Natural killer cell (primary cell): ENCODE results near the gene XCR1. TPM values are rescaled to one million over a fixed set of nuclear protein-coding genes. Genes with fewer than 3 reads are reported as not detected.

ENCODE experiments used
- ATAC-seq, 3 donors: fragments of 150-1000 bp in 2 of 3; fragments of 200-7000 bp in 1 of 3; cut with Tn5 transposase; 1 replicate in 1 of 3; 2 replicates in 2 of 3; pipeline ENCODE4 v1.10.0; 2021; ENCODE audit warnings: mild to moderate bottlenecking in 2 of 3, moderate library complexity in 2 of 3
- DNase-seq, 2 donors: peaks; one replicate each; pipeline versions ENCODE4 v3.0.0 to v3.0.0-alpha.2; 2013 to 2021; ENCODE audit warnings: mixed read lengths in 1 of 2
- H3K27ac ChIP-seq: one replicate; pipeline ENCODE4 v1.5.1; 2013; ENCODE audit warnings: mild to moderate bottlenecking, low read length
- H3K27me3 ChIP-seq: one replicate; pipeline ENCODE4 v1.6.1; 2013; ENCODE audit warnings: low read length; ENCODE audit not compliant: control insufficient read depth, insufficient read depth
- H3K36me3 ChIP-seq: one replicate; pipeline ENCODE4 v1.6.1; 2013; ENCODE audit warnings: low read length; ENCODE audit not compliant: control insufficient read depth, insufficient read depth
- H3K4me1 ChIP-seq: one replicate; pipeline ENCODE4 v1.6.1; 2013; ENCODE audit warnings: low read length; ENCODE audit not compliant: control insufficient read depth, insufficient read depth
- H3K4me3 ChIP-seq: one replicate; pipeline ENCODE4 v1.5.1; 2013; ENCODE audit warnings: low read length
- H3K9me3 ChIP-seq: one replicate; pipeline ENCODE4 v1.6.1; 2013; ENCODE audit warnings: low read length; ENCODE audit not compliant: control insufficient read depth, insufficient read depth
- H3K27ac Mint-ChIP-seq, 2 donors: one replicate each; pipeline ENCODE4 v1.8.0; 2022; ENCODE audit warnings: mild to moderate bottlenecking in 2 of 2, mixed read lengths in 2 of 2, moderate library complexity in 1 of 2
- H3K27me3 Mint-ChIP-seq, 2 donors: one replicate each; pipeline ENCODE4 v1.8.0; 2022; ENCODE audit warnings: low read depth in 2 of 2, mixed read lengths in 2 of 2
- H3K36me3 Mint-ChIP-seq: one replicate; pipeline ENCODE4 v1.8.0; 2022; ENCODE audit warnings: mixed read lengths
- H3K4me1 Mint-ChIP-seq, 2 donors: one replicate each; pipeline ENCODE4 v1.8.0; 2022; ENCODE audit warnings: mixed read lengths in 2 of 2
- H3K4me3 Mint-ChIP-seq: one replicate; pipeline ENCODE4 v1.8.0; 2022; ENCODE audit warnings: mild to moderate bottlenecking, moderate library complexity, mixed read lengths
- H3K9me3 Mint-ChIP-seq, 2 donors: one replicate each; pipeline ENCODE4 v1.8.0; 2022; ENCODE audit warnings: mixed read lengths in 2 of 2
- CTCF ChIP-seq: fragments of 200-600 bp; IDR thresholded peaks from one replicate; pipeline ENCODE4 v1.8.0; 2022; ENCODE audit warnings: antibody characterized with exemption
- WGBS: methylation state at CpG from one replicate; pipeline ENCODE4 v1.1.7; 2013; ENCODE audit warnings: missing lambda C conversion rate; ENCODE audit not compliant: insufficient coverage; 5-methylcytosine and 5-hydroxymethylcytosine counted together
- intact Hi-C: fragments of 100-400 bp; cut with micrococcal nuclease; formaldehyde crosslinking; loops from one replicate; pipeline ENCODE4 v1.14.2; 2022
- total RNA-seq, 4 donors: library from RNA; stranded (reverse); fragments of 120-200 nt in 1 of 4; gene quantifications; one replicate each; pipeline versions ENCODE4 v1.2.3 to v1.2.4, GENCODE V29; 2013 to 2022

The XCR1 gene
- total RNA-seq, 3 donors from 2014 or later (not counting 1 experiment from before 2014, with no cell fraction given), result 0.21 TPM; not detected in 2

GRCh38 chr3:46036191-46036590, 8.9 kb upstream of the XCR1 start:
- Mint-ChIP-seq H3K4me1 (no peaks in the 10 kb centered on the region), H3K4me3 (no peak overlapping the region)

GRCh38 chr3:46031747-46032146, 4.5 kb upstream of the XCR1 start:
- no peak for ATAC-seq
- WGBS, result 82% methylated on average over 2 of the region's 2 CpGs
- H3K9me3 ChIP-seq, result peaks cover 11% of the 10 kb centered on the region
- DNase-seq, result no peak
- no peaks in the 10 kb centered on the region for H3K4me1 ChIP-seq
- no peak overlapping the region for H3K27ac ChIP-seq
- no peak overlapping the region for H3K4me3 Mint-ChIP-seq
- H3K4me3 ChIP-seq, result no peak overlapping the region
- intact Hi-C loops, result no loop called here
- no peak overlapping the region for H3K27ac Mint-ChIP-seq
- H3K9me3 Mint-ChIP-seq, result peaks cover 0 to 3% of the 10 kb centered on the region in 2 donors
- H3K36me3 ChIP-seq, result no peaks in the 10 kb centered on the region
- H3K36me3 Mint-ChIP-seq, result no peaks in the 10 kb centered on the region
- peaks cover 0 to 4% of the 10 kb centered on the region in 2 donors for H3K27me3 Mint-ChIP-seq
- TF ChIP-seq CTCF, result no peak
- H3K4me1 Mint-ChIP-seq, result no peaks in the 10 kb centered on the region
- no peaks in the 10 kb centered on the region for H3K27me3 ChIP-seq

More at GRCh38 chr3:46036191-46036590, 8.9 kb upstream of the XCR1 start:
- TF ChIP-seq CTCF, result no peak
- no peak overlapping the region for H3K27ac Mint-ChIP-seq
- WGBS, result 91% methylated on average over 1 of the region's 1 CpG
- Histone ChIP-seq H3K4me1 (no peaks in the 10 kb centered on the region), H3K27me3 (peaks cover 2% of the 10 kb centered on the region), H3K4me3 (no peak overlapping the region), H3K27ac (no peak overlapping the region), H3K36me3 (no peaks in the 10 kb centered on the region), H3K9me3 (peaks cover 6% of the 10 kb centered on the region)
- no peaks in the 10 kb centered on the region for H3K9me3 Mint-ChIP-seq
- intact Hi-C loops, result no loop called here
- DNase-seq, result no peak
- ATAC-seq, result no peak
- H3K27me3 Mint-ChIP-seq, result peaks cover 0 to under 1% of the 10 kb centered on the region in 2 donors
- no peaks in the 10 kb centered on the region for H3K36me3 Mint-ChIP-seq

GRCh38 chr3:46031269-46031668, 4.0 kb upstream of the XCR1 start:
- no peaks in the 10 kb centered on the region for H3K36me3 Mint-ChIP-seq

More at GRCh38 chr3:46031269-46031668, 4.0 kb upstream of the XCR1 start:
- no peak for TF ChIP-seq CTCF
- no peaks in the 10 kb centered on the region for H3K27me3 ChIP-seq
- H3K36me3 ChIP-seq, result no peaks in the 10 kb centered on the region
- no peaks in the 10 kb centered on the region for H3K4me1 Mint-ChIP-seq
- WGBS, result 96% methylated on average over 4 of the region's 4 CpGs
- peaks cover 11% of the 10 kb centered on the region for H3K9me3 ChIP-seq
- no peak overlapping the region for H3K4me3 ChIP-seq
- intact Hi-C loops, result no loop called here
- no peak overlapping the region for H3K27ac Mint-ChIP-seq
- peaks cover 0 to 3% of the 10 kb centered on the region in 2 donors for H3K9me3 Mint-ChIP-seq
- H3K4me1 ChIP-seq, result no peaks in the 10 kb centered on the region
- H3K27me3 Mint-ChIP-seq, result peaks cover 0 to 4% of the 10 kb centered on the region in 2 donors
- ATAC-seq, result no peak
- H3K4me3 Mint-ChIP-seq, result no peak overlapping the region
- no peak overlapping the region for H3K27ac ChIP-seq
- DNase-seq, result no peak
